HG03045 (cell line): ENCODE results near the gene CES3.
"Not testable (repeated sequence)": the region's sequence is repeated elsewhere in the genome, so short reads cannot be mapped to it uniquely, and the experiment has no call there.

ENCODE experiments used
- ATAC-seq: cut with Tn5 transposase; IDR thresholded peaks from one replicate; pipeline ENCODE4 v1.9.1; 2021; ENCODE audit warnings: mild to moderate bottlenecking, moderate library complexity; ENCODE audit not compliant: unreplicated experiment

The CES3 gene

DNA sequence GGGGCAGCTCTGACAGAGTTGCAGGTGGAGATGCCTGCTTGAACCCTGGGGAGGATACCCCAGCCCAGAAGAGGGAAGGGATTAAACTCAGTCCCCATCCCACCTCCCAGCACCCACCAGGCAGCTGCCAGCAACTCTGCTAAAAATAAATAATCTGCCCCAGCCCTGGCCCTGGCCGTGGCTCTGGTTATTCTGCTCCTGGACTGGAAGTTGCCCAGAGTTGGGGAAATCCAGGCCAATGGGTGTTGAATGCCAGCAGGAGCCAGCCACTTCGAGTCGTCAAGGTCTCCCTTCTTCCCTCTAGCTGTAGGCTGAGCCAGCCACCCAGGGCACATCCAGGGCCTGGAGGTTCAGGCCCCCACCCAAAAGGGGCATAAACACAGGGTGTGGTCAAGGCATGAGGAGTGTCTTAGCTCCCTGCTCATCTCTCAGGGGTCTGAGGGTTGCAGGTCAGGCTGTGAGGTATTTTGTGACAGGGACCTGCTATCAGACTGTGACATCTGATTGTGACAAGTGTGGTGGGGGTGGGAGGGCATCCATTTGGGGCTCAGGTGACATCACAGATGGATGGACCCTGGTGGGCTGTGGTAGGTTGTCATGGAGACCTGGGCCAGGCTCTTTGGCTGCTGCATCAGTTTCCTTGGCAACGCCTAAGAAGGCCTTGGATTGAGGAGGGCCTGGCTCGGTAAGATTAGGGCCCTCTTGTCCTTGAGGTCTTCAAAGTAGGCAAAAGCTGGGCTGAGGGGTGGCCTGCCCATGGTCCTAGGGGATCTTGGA is 34.7 kb upstream of the CES3 start:
- ATAC-seq, result no peak

DNA sequence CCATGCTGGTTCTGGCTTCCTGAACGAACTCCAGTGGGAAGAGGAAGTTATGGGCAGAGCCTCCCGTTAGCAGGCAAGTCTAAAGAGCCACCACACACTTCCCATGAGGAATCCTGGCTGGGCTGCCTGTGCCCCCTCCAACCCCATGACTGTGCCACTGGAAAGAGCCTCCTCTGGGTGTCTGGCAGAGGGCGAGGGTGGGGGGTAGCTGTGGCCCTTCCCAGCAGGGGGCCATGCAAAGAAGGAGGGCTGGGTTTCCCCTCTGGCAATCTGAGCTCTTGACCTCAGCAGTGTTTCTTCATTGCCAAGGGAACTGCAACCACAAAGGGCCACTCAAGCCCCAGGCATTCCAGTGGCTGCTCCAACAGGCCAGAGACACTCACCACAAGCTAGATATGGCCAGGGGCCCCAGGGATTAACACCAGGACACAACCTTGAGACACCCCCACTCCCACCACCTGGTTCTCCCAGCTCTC is 34.1 kb upstream of the CES3 start:
- ATAC-seq, result no peak

DNA sequence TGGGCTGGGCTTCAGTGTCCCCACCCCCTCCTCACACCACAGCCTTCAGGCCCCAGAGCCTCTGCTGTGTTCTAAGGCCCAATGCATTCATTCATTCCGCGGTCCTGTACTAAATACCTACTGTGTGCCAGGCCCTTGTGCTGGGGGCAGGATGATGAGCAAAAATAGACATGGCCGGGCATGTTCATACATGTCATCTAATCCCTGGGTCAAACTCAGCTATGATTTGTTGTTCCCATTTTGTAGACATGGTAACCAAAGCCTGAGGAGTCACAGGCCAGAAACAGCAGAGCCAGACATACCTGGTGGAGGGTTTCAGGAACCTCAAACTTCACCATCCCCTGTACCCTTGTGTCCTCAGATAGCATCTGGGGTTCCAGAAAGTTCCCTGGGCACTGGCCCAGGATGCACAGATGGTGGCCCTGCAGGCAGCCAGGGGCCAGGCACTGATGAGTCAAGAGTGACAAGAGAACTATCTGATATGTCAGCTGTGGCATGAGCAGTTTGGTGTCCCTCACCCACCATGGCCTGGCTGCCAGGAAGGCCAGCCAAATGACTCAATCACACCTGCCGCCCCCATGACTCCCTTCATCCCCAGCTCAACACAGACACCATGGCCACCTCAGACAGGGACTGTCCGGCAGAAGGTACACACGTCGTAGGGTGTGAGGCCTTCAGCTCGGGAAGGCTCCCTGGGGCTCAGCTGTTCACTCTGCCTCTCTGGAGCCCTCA is 33.0 kb upstream of the CES3 start:
- no peak for ATAC-seq

DNA sequence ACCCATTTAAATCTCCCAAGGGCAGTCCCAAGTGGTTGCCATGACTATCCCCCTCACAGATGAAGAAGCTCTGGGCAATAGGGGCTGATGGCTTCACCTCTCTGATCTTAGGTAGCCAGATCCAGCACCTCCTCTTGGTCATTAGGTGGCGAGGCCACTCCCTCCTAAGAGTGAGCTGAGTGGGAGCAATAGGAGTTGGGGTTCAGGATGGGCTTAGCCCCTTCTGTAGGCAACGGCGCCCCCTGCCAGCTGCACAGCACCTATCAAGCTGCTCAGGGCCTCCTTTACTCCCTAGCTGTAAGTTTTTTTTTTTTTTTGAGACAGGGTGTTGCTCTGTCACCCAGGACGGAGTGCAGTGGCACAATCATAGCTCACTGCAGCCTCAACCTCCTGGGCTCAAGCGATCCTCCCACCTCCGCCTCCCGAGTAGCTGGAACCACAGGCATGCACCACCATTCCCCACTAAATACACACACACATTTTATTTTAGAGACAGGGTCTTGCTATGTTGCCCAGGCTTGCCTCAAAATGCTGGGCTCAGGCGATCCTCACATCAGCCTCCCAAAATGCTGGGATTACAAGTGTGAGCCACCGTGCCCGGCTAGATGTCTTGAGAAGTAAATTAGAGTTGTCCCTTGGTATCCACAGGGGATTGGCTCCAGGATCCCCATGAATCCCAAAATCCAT is 32.2 kb upstream of the CES3 start:
- ATAC-seq, result no peak

DNA sequence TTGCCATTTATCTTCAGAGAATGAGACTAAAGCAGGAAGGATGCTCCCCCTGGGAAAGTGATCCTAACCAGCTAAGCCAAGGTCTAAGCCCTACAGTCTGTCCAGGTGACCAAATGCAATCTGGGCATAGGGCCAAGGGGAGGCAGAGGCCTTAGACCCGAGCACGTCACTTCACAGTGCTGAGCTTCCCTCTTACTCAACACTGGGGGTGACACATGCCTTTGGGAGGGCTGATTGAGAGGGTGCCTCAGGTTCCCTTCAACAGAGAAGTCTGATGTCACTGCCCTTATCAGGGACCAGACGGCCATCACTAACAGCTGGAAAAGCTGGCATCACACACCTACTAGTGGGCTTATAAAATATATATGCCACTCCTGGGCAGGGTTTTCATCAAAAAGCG is 30.9 kb upstream of the CES3 start:
- no peak for ATAC-seq

DNA sequence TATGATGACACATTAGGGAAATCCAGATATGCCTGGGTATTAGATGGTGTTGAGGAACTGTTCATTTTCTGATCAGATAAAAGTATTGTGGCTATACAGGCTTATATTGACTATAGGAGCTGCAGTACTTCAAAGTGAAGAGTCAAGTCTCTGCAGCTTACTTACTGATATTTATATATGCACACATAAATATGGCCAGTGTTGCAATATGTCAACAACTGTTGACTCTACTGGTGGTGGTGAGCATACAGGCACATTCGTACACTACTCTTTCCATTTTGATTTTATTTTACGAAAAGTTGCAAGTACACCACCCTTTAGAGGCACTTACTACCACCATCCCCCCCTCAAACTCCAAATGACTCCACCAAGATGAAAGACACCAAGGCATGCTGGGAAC is 29.4 kb upstream of the CES3 start:
- no peak for ATAC-seq

DNA sequence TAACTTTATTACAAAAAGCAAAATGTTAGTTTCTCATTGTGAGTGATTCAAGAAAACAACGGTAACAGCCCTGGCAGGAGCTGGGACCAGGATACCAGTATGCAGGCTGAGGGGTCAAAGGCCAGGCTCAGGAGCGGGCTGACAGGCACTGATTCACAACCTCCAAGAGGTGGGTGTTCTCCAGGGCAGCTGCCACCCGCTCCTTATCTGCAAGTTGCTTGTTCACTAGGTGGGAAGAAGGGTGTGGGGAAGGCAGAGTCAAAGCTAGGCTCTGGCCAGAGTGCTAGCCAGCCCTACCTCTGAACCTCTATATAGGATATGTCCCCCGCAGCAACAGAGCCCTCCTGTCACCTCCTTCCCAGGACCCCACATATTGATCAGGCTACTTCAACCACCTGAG is 29.0 kb upstream of the CES3 start:
- ATAC-seq, result no peak

DNA sequence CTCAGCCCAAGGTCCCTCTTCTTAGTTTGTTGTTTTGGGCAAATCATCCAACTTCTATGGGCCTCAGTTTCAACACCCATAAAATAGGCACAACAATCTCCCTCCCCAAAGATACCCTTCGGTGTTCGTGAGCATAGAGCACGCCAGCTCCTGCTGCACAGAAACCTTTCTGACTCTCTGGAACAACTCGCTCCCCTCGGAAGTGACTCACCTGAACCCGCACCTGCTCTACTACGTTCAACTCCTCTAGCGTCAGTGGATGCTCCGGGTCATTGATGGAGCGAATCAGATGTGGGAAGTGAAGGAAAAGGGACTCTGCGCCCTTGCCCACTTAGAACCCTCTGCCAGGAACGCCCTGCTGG is 27.3 kb upstream of the CES3 start:
- peak; percentile 10 for ATAC-seq

DNA sequence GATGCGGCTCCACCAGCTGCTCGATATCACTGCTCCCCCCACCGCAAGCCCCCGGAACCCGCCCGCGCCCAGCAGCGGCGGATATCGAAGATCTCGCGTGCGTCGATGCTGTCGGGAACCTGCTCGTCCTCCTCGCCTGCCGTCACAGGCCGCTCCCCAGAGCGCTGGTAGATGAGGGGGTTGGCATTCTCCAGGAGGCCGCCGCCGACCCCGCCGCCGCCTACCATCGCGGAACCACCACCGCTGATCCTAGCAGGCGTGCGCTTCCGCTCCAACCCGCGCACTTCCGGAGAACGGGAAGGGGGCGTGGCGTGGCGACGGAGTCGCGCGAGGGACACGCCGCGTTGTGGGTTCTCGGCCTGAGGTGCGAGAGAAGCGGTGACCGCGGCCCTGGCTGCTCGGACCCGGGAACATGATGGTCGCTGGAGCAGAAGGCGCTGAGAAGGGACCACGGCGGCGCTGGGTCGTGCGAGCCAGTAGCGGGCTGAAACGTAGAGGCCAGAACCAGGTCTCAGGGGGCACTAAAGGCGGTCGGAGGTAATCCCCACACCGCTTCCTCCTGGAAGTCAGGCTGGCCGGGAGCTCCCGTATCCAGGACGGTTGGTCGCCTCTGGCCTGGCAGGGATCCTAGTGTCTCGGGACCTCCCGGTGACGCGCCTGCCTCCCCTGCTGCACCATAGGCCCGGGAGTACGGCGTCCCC is 26.8 kb upstream of the CES3 start, which contains the start of gene CIAO2B:
CIAO2B (minus strand) TSS at position 265 of the 701 bp plus-strand sequence; CDS start at position 227, 38 bp downstream.
- peak; percentile 79 for ATAC-seq

DNA sequence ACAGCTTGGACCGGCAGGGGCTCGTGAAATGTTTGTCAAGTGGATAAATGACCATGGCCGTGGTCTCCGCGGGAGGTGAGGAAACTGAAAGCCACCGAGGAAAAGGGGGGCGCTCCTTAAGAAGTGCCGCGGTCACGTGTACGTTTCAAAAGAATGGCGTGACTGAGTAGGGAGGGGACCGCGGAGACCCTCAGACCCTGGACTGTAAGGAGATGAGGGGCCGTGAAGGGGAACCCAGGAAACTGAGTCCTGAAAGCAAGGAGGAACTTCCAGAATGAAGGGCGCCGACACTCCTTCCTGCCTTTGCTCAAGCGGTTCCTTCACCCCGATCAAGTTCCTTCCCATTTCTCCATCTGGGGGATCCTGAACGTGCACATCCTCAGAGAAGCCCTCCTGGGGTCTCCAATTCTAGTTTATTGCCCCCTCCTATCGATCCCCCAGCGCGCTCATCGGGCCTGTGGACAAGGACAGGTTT is 26.2 kb upstream of the CES3 start:
- not testable (repeated sequence) for ATAC-seq

DNA sequence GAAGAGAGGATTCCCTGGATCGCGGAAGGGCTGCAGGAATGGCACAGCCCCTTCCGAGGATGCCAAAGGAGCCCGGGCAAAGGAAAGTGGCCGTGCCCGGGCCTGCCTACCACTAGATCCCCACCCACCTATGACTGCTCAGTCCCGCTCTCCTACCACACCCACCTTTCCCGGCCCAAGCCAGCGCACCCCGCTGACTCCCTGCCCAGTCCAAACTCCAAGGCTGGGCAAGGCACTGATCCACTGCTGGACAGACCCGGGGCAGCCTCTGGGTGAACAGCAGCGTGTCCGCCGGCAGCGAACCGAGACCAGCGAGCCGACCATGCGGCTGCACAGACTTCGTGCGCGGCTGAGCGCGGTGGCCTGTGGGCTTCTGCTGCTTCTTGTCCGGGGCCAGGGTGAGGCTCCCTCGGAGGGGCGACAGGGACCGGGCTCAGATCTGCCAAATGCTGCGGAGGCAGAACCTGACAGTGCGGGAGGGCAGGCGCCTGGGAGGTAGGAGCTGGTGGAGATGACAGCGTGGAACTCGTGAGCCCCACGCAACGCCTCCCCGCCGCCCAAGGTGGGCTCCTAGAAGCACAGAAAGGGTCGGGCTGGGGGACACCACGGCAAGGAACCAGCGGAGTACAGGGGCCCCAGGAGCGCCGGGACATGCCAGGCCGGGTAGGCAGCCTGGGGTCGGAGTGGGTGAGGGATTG is 25.6 kb upstream of the CES3 start, which contains the start of gene CES2:
CES2 (plus strand) TSS at position 203 of the 698 bp plus-strand sequence; CDS start at position 323, 120 bp downstream.
- no peak for ATAC-seq

DNA sequence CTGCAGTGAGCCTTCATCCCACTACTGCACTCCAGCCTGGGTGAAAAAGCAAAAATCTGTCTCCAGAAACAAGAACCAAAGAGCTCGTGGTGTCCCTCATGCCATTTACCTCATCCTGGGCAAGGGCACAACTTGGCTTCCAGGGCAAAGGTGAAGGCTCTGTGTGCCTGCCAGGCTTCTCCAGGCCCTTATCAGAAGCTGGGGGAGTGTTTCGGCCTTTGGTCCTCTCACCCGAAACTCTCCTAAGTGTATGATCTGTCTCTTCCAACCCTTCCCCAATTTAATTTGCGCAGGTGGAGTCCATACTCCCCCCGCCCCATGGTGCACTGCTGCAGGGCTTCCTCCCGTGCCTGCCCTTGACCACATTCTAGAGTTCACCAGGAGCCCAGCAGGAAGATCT is 24.6 kb upstream of the CES3 start:
- no peak for ATAC-seq

DNA sequence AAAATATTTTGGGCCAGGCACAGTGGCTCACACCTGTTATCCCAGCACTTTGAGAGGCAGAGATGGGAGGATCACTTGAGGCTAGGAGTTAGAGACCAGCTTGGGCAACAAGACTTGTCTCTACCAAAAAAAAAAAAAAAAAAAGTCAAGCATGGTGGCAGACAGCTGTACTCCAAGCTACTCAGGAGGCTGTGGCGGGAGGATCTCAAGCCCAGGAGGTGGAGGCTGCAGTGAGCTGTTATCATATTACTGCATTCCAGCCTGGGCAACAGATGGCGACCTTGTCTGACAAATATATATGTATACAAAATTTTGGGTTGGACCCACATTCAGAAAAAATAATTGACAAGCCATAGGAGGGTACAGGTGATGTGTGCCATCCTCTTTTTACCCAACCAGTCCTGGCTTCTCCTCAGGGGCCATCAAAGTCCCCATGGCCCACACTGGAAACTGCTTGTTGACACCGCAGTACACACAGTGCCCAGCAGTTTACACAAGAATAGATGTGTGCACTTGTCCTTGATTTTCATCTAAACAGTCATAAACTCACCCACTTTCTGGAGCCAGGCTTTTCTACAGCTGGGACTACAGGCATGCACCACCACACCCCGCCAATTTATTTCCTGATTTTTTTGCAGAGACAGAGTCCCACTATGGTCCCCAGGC is 24.0 kb upstream of the CES3 start:
- no peak for ATAC-seq

DNA sequence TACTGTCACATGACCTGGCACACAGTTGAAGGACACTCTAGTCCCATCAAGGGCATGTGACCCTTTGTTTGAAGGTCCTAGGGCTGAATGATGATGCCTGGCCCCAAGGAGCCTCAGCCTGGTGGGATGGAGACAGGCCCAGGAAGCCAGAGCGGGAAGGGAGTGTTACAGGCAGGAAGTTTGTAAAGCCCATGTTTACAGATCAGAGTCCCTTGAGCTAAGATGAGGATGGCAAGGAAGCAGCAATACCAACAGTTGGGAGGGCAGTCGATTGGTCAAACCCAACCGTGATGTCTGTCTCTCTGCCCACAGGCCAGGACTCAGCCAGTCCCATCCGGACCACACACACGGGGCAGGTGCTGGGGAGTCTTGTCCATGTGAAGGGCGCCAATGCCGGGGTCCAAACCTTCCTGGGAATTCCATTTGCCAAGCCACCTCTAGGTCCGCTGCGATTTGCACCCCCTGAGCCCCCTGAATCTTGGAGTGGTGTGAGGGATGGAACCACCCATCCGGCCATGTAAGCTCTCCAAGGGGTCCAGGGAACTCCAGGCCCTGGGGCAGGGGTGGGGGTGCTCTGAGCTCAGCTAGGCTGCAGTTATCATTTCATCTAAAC is 23.2 kb upstream of the CES3 start:
- ATAC-seq, result no peak

DNA sequence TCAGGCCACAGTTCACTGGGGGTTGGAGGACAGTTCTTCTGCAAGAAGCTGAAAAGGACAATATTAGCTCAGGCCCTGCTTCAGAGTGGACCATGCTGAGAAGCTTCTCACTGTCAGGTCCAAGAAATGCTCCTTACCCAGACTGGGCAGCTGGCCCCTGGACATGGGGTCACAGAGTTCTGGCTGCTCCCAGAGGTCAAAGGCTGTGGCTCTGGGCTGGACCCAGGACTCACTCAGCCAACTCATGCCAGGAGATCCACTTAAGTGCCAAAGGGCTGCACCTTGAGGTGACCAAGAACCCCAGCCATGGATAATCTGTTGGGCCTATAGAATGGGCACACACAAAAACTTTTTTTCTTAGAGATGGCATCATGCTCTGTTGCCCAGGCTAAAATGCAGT is 21.7 kb upstream of the CES3 start:
- no peak for ATAC-seq

DNA sequence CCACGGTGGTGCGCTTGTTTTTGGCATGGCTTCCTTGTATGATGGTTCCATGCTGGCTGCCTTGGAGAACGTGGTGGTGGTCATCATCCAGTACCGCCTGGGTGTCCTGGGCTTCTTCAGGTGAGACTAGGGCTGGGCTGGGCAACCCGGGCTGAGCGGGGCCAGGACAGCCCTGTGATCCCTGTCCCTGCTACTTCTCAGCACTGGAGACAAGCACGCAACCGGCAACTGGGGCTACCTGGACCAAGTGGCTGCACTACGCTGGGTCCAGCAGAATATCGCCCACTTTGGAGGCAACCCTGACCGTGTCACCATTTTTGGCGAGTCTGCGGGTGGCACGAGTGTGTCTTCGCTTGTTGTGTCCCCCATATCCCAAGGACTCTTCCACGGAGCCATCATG is 20.8 kb upstream of the CES3 start:
- ATAC-seq, result no peak

DNA sequence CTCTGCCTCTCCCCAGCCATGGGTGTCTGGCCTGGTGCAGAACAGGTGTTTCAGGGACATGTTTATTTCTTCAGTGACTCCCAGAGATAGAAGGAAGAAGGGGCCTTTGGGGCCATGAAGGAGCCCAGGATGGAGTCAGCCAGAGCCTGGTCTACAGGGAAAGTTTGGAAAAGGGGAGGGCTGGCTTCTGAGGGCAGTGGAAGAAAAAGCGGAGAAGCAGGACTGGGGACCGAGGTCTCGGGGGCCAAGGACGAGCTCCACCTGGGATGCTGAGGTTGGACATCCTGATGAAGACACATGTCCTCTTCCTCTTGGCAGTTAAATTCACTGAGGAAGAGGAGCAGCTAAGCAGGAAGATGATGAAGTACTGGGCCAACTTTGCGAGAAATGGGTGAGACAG is 18.1 kb upstream of the CES3 start:
- no peak for ATAC-seq

DNA sequence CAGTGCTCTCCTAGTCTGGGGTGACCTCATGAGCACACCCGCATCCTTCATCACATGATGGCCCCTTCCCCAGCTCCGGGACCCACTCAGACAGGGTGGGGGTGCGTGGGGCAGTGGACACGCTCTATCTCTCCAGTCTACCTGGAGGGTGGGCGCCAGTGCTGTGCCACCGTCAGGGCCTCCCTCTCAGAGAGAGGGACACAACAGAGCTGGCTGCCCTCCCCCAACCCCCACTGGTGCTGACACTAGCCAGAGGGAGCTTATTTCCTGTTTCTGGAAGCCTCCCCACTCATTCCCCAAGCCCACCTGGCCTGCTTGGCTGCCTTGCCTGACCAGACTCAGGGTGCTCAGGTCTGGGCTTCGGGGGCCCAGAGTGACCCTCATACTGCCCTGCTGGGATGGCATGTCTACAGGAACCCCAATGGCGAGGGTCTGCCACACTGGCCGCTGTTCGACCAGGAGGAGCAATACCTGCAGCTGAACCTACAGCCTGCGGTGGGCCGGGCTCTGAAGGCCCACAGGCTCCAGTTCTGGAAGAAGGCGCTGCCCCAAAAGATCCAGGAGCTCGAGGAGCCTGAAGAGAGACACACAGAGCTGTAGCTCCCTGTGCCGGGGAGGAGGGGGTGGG is 17.5 kb upstream of the CES3 start:
- no peak for ATAC-seq

DNA sequence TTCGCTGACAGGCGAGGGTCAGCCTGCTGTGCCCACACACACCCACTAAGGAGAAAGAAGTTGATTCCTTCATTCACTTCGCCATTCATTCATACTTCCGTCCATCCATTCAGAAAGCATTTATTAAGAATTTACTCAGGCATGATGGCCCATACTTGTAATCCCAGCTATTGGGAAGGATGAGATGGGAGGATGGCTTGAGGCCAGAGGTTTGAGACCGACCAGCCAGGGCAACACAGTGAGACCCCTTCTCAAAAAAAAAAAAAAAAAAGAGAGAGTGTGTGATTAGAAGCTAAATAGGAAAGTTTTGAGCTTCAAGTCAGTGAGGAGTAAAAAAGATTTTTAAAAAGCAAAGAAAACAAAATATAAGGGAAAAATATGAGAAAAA is 17.0 kb upstream of the CES3 start:
- ATAC-seq, result no peak
